IPS-15b (cell line): ENCODE measurements around the gene GLYATL3.
A peak's percentile ranks its signal among the peaks of the same experiment; 100 is the strongest.
"Not testable (repeated sequence)": the region's sequence is repeated elsewhere in the genome, so short reads cannot be mapped to it uniquely, and the experiment has no call there.

Experiments used
- H3K27me3 ChIP-seq: one replicate; pipeline ENCODE4 v1.6.1; 2013; ENCODE audit warnings: low read length; ENCODE audit not compliant: control insufficient read depth, insufficient read depth
- H3K36me3 ChIP-seq: one replicate; pipeline ENCODE4 v1.6.1; 2013; ENCODE audit warnings: low read length; ENCODE audit not compliant: control insufficient read depth, insufficient read depth
- H3K4me1 ChIP-seq: one replicate; pipeline ENCODE4 v1.6.1; 2013; ENCODE audit warnings: mild to moderate bottlenecking, low read length; ENCODE audit not compliant: control insufficient read depth, insufficient read depth
- H3K4me3 ChIP-seq: one replicate; pipeline ENCODE4 v1.5.1; 2013; ENCODE audit warnings: low read depth, low read length
- H3K9ac ChIP-seq: one replicate; pipeline ENCODE4 v1.6.1; 2013; ENCODE audit warnings: low read depth, mild to moderate bottlenecking, low read length
- H3K9me3 ChIP-seq: one replicate; pipeline ENCODE4 v1.6.1; 2013; ENCODE audit warnings: mild to moderate bottlenecking, low read length; ENCODE audit not compliant: control insufficient read depth, insufficient read depth

The GLYATL3 gene

GRCh38 chr6:49499623-49500022 lies at the start of gene GLYATL3:
TSS of gene GLYATL3 (plus strand) at chr6:49499923. CDS start at chr6:49511991, 12,068 bp downstream.
- H3K9ac ChIP-seq = no peak within 1 kb of the TSS
- no peaks in the 10 kb centered on the region for H3K27me3 ChIP-seq
- H3K36me3 ChIP-seq = no peaks in the 10 kb centered on the region
- no peaks in the 10 kb centered on the region for H3K9me3 ChIP-seq
- no peak within 1 kb of the TSS for H3K4me3 ChIP-seq
- no peaks in the 10 kb centered on the region for H3K4me1 ChIP-seq

DNA sequence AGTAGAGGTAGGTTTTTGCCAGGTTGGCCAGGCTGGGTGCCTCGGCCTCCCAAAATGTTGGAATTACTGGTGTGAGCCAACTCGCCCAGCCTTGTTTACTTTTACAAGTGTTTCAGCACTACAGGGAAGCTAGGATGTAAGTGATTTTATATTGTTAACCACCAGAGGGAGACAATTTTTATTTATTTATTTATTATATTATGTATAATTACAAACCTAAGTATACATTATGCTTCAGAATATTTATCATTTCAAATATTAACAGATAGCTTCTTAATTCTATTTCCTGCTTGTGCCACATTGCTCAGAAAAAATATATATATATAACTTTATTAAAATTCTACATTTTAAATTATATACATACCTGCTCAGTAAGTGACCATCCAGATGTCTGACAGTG lies 46.5 kb upstream of the GLYATL3 start:
- Histone ChIP-seq H3K36me3 (no peaks in the 10 kb centered on the region), H3K4me1 (no peaks in the 10 kb centered on the region), H3K9ac (no peak overlapping the region), H3K27me3 (no peaks in the 10 kb centered on the region), H3K9me3 (no peaks in the 10 kb centered on the region), H3K4me3 (no peak overlapping the region)

- H3K27me3 ChIP-seq = no peaks in the 10 kb centered on the region
- H3K9me3 ChIP-seq = no peaks in the 10 kb centered on the region
- H3K9ac ChIP-seq = no peak overlapping the region
- H3K4me3 ChIP-seq = no peak overlapping the region
- H3K4me1 ChIP-seq = no peaks in the 10 kb centered on the region
- H3K36me3 ChIP-seq = no peaks in the 10 kb centered on the region
Observed at GRCh38 chr6:49454787-49455709, 44.7 kb upstream of the GLYATL3 start.

- Histone ChIP-seq H3K4me3 (no peak overlapping the region), H3K9ac (no peak overlapping the region), H3K4me1 (no peaks in the 10 kb centered on the region), H3K27me3 (no peaks in the 10 kb centered on the region), H3K9me3 (no peaks in the 10 kb centered on the region), H3K36me3 (no peaks in the 10 kb centered on the region)
Observed at GRCh38 chr6:49457771-49458170, 42.0 kb upstream of the GLYATL3 start.

DNA sequence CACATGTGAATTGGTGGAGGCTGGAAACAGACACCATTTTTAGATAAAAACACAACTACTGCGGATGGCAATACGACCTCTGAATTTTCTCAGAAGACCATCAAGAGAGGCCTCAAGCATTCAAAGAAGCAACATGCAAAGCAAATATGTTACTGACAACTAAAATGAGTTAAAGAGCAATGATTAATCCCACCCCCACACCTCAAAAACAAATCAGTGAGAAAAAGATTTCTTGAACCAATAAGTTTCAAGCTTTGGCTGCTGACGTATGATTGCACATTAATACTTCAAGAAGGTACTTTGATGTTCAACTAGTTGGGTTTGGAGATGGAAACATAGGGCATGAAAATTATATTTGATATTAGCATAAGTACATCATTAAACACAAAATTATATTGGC lies 37.7 kb upstream of the GLYATL3 start:
- Histone ChIP-seq H3K4me1 (no peaks in the 10 kb centered on the region), H3K9ac (peak overlapping the region; percentile 79), H3K9me3 (no peaks in the 10 kb centered on the region), H3K4me3 (peak overlapping the region; percentile 98), H3K27me3 (no peaks in the 10 kb centered on the region), H3K36me3 (no peaks in the 10 kb centered on the region)

DNA sequence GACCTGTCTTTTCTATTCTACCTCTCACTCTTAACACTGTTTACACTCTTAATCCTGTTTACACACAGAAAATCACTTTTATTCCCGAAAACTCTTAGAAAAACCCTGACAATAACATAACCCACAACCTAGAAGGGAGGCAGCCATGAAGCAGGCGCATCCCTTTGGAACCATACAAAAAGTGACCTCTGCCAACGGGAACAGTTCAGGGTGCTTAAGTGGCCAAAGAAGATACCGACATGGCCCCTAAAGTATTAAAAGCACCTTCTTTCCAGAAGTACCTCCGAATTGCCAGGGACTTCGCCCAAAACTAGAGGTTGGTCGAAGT lies 37.2 kb upstream of the GLYATL3 start:
- no peaks in the 10 kb centered on the region for H3K4me1 ChIP-seq
- H3K36me3 ChIP-seq = no peaks in the 10 kb centered on the region
- no peaks in the 10 kb centered on the region for H3K27me3 ChIP-seq
- peak overlapping the region; percentile 79 for H3K9ac ChIP-seq
- no peaks in the 10 kb centered on the region for H3K9me3 ChIP-seq
- H3K4me3 ChIP-seq = peak overlapping the region; percentile 98

- Histone ChIP-seq H3K9ac (peak within 1 kb of the TSS; percentile 96), H3K27me3 (no peaks in the 10 kb centered on the region), H3K4me3 (peak within 1 kb of the TSS; percentile 98), H3K36me3 (no peaks in the 10 kb centered on the region), H3K9me3 (no peaks in the 10 kb centered on the region), H3K4me1 (no peaks in the 10 kb centered on the region)
Observed at GRCh38 chr6:49462927-49463611, 36.7 kb upstream of the GLYATL3 start, which contains the start of the genes CENPQ and MMUT. TSS of gene CENPQ (plus strand) at chr6:49463370. CDS start at chr6:49470177, 6,807 bp downstream. TSS of gene MMUT (minus strand) at chr6:49463253. CDS start at chr6:49459466, 3,787 bp downstream.

GRCh38 chr6:49463612-49463967 lies 36.1 kb upstream of the GLYATL3 start:
- no peaks in the 10 kb centered on the region for H3K27me3 ChIP-seq
- no peaks in the 10 kb centered on the region for H3K9me3 ChIP-seq
- H3K4me1 ChIP-seq = no peaks in the 10 kb centered on the region
- peak overlapping the region; percentile 96 for H3K9ac ChIP-seq
- peak overlapping the region; percentile 98 for H3K4me3 ChIP-seq
- no peaks in the 10 kb centered on the region for H3K36me3 ChIP-seq

GRCh38 chr6:49464691-49465090 lies 35.0 kb upstream of the GLYATL3 start:
- H3K9me3 ChIP-seq = no peaks in the 10 kb centered on the region
- no peaks in the 10 kb centered on the region for H3K4me1 ChIP-seq
- no peaks in the 10 kb centered on the region for H3K36me3 ChIP-seq
- H3K4me3 ChIP-seq = no peak overlapping the region
- H3K27me3 ChIP-seq = no peaks in the 10 kb centered on the region
- no peak overlapping the region for H3K9ac ChIP-seq

DNA sequence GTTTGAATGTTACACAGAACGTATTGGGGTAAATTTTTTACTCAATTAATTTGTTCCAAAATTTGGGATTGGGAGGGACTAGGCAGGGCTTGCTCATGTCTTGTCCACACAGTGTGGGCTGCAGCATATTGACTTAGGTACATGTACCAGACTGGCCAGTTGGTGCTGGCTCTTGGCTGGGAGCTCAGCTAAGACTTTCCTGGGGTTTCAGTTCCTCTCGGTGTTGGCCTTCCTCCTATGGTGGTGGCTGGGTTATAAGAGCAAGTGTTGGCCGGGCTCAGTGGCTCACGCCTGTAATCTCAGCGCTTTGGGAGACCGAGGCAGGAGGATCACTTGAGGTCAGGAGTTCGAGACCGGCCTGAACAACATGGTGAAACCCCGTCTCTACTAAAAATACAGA lies 31.7 kb upstream of the GLYATL3 start:
- Histone ChIP-seq H3K4me3 (no peak overlapping the region), H3K4me1 (no peaks in the 10 kb centered on the region), H3K9me3 (no peaks in the 10 kb centered on the region), H3K9ac (no peak overlapping the region), H3K27me3 (no peaks in the 10 kb centered on the region), H3K36me3 (no peaks in the 10 kb centered on the region)

DNA sequence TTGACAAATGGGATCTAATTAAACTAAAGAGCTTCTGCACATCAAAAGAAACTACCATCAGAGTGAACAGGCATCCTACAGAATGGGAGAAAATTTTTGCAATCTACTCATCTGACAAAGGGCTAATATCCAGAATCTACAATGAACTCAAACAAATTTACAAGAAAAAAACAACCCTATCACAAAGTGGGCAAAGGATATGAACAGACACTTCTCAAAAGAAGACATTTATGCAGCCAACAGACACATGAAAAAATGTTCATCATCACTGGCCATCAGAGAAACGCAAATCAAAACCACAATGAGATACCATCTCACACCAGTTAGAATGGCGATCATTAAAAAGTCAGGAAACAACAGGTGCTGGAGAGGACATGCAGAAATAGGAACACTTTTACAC lies 23.2 kb upstream of the GLYATL3 start:
- not testable (repeated sequence) for H3K36me3 ChIP-seq, H3K27me3 ChIP-seq, H3K9ac ChIP-seq, H3K4me1 ChIP-seq, H3K9me3 ChIP-seq, H3K4me3 ChIP-seq
